HG03571 (cell line): ENCODE results near the gene PPP4R4.
"Not testable (repeated sequence)": the region's sequence is repeated elsewhere in the genome, so short reads cannot be mapped to it uniquely, and the experiment has no call there.

ENCODE experiments used
- ATAC-seq: cut with Tn5 transposase; IDR thresholded peaks from one replicate; pipeline ENCODE4 v1.9.1; 2021; ENCODE audit not compliant: unreplicated experiment

The PPP4R4 gene

GRCh38 chr14:94144765-94145164 lies 29.4 kb upstream of the PPP4R4 start:
- no peak for ATAC-seq

GRCh38 chr14:94145902-94146527 lies 28.1 kb upstream of the PPP4R4 start:
- no peak for ATAC-seq

- no peak for ATAC-seq
Observed at GRCh38 chr14:94152676-94153075, 21.4 kb upstream of the PPP4R4 start.

- no peak for ATAC-seq
Observed at GRCh38 chr14:94153750-94154342, 20.3 kb upstream of the PPP4R4 start.

GRCh38 chr14:94156143-94156542 lies 18.0 kb upstream of the PPP4R4 start:
- ATAC-seq = not testable (repeated sequence)

GRCh38 chr14:94157197-94157596 lies 16.9 kb upstream of the PPP4R4 start:
- ATAC-seq = no peak

GRCh38 chr14:94158239-94158883 lies 15.8 kb upstream of the PPP4R4 start:
- ATAC-seq = no peak

- no peak for ATAC-seq
Observed at GRCh38 chr14:94161058-94161457, 13.1 kb upstream of the PPP4R4 start.

GRCh38 chr14:94161981-94162380 lies 12.1 kb upstream of the PPP4R4 start:
- no peak for ATAC-seq

GRCh38 chr14:94162466-94162865 lies 11.7 kb upstream of the PPP4R4 start:
- no peak for ATAC-seq

- ATAC-seq = no peak
Observed at GRCh38 chr14:94163796-94164195, 10.3 kb upstream of the PPP4R4 start.

- no peak for ATAC-seq
Observed at GRCh38 chr14:94164685-94165431, 9.3 kb upstream of the PPP4R4 start.

- no peak for ATAC-seq
Observed at GRCh38 chr14:94165744-94166143, 8.4 kb upstream of the PPP4R4 start.

GRCh38 chr14:94170136-94170535 lies 4.0 kb upstream of the PPP4R4 start:
- ATAC-seq = no peak

GRCh38 chr14:94171208-94171607 lies 2.9 kb upstream of the PPP4R4 start:
- ATAC-seq = no peak

GRCh38 chr14:94172545-94172944 lies 1.6 kb upstream of the PPP4R4 start:
- ATAC-seq = no peak

GRCh38 chr14:94173471-94173884 lies 644 bp upstream of the PPP4R4 start:
- no peak for ATAC-seq

GRCh38 chr14:94174604-94175010 lies 485 bp downstream of the PPP4R4 start:
- no peak for ATAC-seq

GRCh38 chr14:94175011-94175745 lies 1.1 kb downstream of the PPP4R4 start:
- no peak for ATAC-seq

GRCh38 chr14:94175747-94176146 lies 1.6 kb downstream of the PPP4R4 start:
- ATAC-seq = no peak

GRCh38 chr14:94176808-94177207 lies 2.7 kb downstream of the PPP4R4 start:
- no peak for ATAC-seq
